GM12878 (cell line): ENCODE results near the gene COL11A1.

Experiments used
- BMI1 ChIP-seq: fragments of 450-650 bp; IDR thresholded peaks from 2 replicates; pipeline ENCODE4 v1.6.1; 2016; ENCODE audit warnings: mild to moderate bottlenecking, moderate library complexity, borderline replicate concordance
- CTCF ChIP-seq, 3 experiments: IDR thresholded peaks in 2 of 3; conservative IDR thresholded peaks in 1 of 3; 2 replicates each; pipeline ENCODE4 v1.5.1; 2011; ENCODE audit warnings: low read depth in 3 of 3, low read length in 3 of 3, mild to moderate bottlenecking in 3 of 3, control low read depth in 2 of 3, moderate library complexity in 2 of 3, inconsistent platforms in 1 of 3, mixed read lengths in 1 of 3; ENCODE audit not compliant: control insufficient read depth in 2 of 3, insufficient read depth in 1 of 3; ENCODE audit errors: extremely low read depth in 1 of 3
- HDAC2 ChIP-seq: fragments of 200-600 bp; sonication (generic); IDR thresholded peaks from 2 replicates; pipeline ENCODE4 v1.6.1; 2017
- KDM1A ChIP-seq: fragments of 200-600 bp; sonication (generic); IDR thresholded peaks from 2 replicates; pipeline ENCODE4 v1.6.1; 2016; ENCODE audit warnings: borderline replicate concordance
- NR2C2 ChIP-seq: IDR thresholded peaks from 2 replicates; pipeline ENCODE4 v1.6.1; 2011; ENCODE audit warnings: borderline replicate concordance, low read depth; ENCODE audit not compliant: control insufficient read depth, insufficient read length
- POLR2A ChIP-seq: IDR thresholded peaks from 2 replicates; pipeline ENCODE4 v1.6.1; 2011; ENCODE audit warnings: low read depth, mild to moderate bottlenecking, low read length
- SREBF2 ChIP-seq: IDR thresholded peaks from 2 replicates; pipeline ENCODE4 v1.6.1; 2012; ENCODE audit warnings: mild to moderate bottlenecking, low read length
- STAT3 ChIP-seq: IDR thresholded peaks from 2 replicates; pipeline ENCODE4 v1.6.1; 2011; ENCODE audit warnings: low read depth, low read length, improper control_type of control experiment
- USF2 ChIP-seq: IDR thresholded peaks from 2 replicates; pipeline ENCODE4 v1.6.1; 2011; ENCODE audit warnings: low read depth, low read length, improper control_type of control experiment, borderline replicate concordance
- ZBTB33 ChIP-seq: fragments of 450-650 bp; IDR thresholded peaks from 2 replicates; pipeline ENCODE4 v1.6.1; 2017; ENCODE audit warnings: mild to moderate bottlenecking
- ZNF217 ChIP-seq: fragments of 450-650 bp; IDR thresholded peaks from 2 replicates; pipeline ENCODE4 v1.6.1; 2017; ENCODE audit warnings: antibody characterized with exemption, mild to moderate bottlenecking
- ZNF274 ChIP-seq: IDR thresholded peaks from one replicate; pipeline ENCODE4 v1.8.0; 2011; ENCODE audit not compliant: insufficient read length, insufficient read depth

- no peak for TF ChIP-seq CTCF (IDR thresholded peaks at IDR 0.05 in 2 of 3, conservative IDR thresholded peaks at IDR 0.05 in 1 of 3; ENCODE audit: control insufficient read depth in 2 of 3, extremely low read depth in 1 of 3, insufficient read depth in 1 of 3, low read depth in 3 of 3, low read length in 3 of 3)
- no peak for TF ChIP-seq NR2C2
- no peak for TF ChIP-seq POLR2A
- no peak for TF ChIP-seq USF2
- no peak for TF ChIP-seq BMI1
- TF ChIP-seq SREBF2 = no peak
- no peak for TF ChIP-seq ZNF274
- no peak for TF ChIP-seq ZBTB33
- no peak for TF ChIP-seq STAT3
- TF ChIP-seq ZNF217 = no peak
- no peak for TF ChIP-seq HDAC2
- no peak for TF ChIP-seq KDM1A
Observed at GRCh38 chr1:103074224-103074623, 34.1 kb downstream of the COL11A1 start.
